Colonic mucosa (tissue), 4 donors: ENCODE measurements around the gene CTSA. TPM values are rescaled to one million over a fixed set of nuclear protein-coding genes. Genes with fewer than 3 reads are reported as not detected.

Experiments
- DNase-seq: peaks from one replicate; pipeline ENCODE4 v3.0.0-alpha.2; 2020
- H3K27ac ChIP-seq: fragments of 200-600 bp; one replicate; pipeline ENCODE4 v1.8.0; 2021
- H3K27me3 ChIP-seq: fragments of 200-600 bp; one replicate; pipeline ENCODE4 v1.8.0; 2021
- H3K36me3 ChIP-seq: fragments of 200-600 bp; one replicate; pipeline ENCODE4 v1.8.0; 2021
- H3K4me1 ChIP-seq: fragments of 200-600 bp; one replicate; pipeline ENCODE4 v1.8.0; 2021; ENCODE audit warnings: mild to moderate bottlenecking
- H3K4me3 ChIP-seq: fragments of 200-600 bp; one replicate; pipeline ENCODE4 v1.8.0; 2021
- H3K9ac ChIP-seq, 2 donors: one replicate each; pipeline ENCODE4 v1.7.0; 2013; ENCODE audit warnings: control low read depth in 2 of 2, low read depth in 2 of 2, low read length in 2 of 2
- H3K9me3 ChIP-seq: fragments of 200-600 bp; one replicate; pipeline ENCODE4 v1.8.0; 2021
- intact Hi-C: fragments of 100-400 bp; cut with DNase I; formaldehyde crosslinking; loops from one replicate; pipeline ENCODE4 v1.14.1; 2022
- total RNA-seq, 2 donors: library from RNA; stranded (reverse); fragmentation: NEBNext Ultra II Directional in 1 of 2; extraction: Animal tissue kit (Norgen Biotek cat#: 25700) in 1 of 2; gene quantifications; one replicate each; pipeline ENCODE4 v1.2.1, GENCODE V29; 2021
- TF ChIP-seq, protein P1 (sequence below): fragments of 200-600 bp; IDR thresholded peaks from one replicate; pipeline ENCODE4 v1.8.0; 2022; ENCODE audit warnings: antibody characterized with exemption, mild to moderate bottlenecking
- donor health status: healthy.
- donor health status: DM: no; HTN: no; CAD: no.
- donor health status: DM: no; HTN: no; CAD: no.

Gene CTSA
- total RNA-seq, 2 donors from 2014 or later = 273 to 366 TPM

DNA sequence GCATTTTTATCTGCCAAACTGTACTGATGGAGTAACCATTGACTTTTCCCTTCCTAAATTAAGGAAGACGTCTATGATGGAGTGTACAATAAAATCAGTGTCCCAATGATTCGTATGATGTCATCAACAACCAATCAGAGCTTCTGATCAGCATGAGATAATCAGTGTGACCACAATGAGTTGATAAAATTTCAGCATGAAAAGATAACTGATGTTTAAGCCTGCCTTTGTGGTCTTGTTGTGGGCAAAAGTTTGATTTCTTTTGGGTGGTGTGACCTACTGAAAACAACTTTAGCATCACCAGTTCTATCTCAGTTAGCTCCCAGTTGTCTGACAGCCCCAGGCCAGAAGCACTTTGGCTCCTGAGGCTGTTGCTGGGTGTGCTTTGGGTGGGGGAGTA is 46.6 kb downstream of the CTSA start:
- no peaks in the 10 kb centered on the region for H3K4me1 ChIP-seq
- DNase-seq = no peak
- H3K27me3 ChIP-seq = no peaks in the 10 kb centered on the region
- no peak overlapping the region for H3K27ac ChIP-seq
- peaks cover 15% of the 10 kb centered on the region for H3K36me3 ChIP-seq
- H3K9ac ChIP-seq = no peak overlapping the region
- no peak overlapping the region for H3K4me3 ChIP-seq
- intact Hi-C loops = no loop called here
- TF ChIP-seq, protein P1, sequence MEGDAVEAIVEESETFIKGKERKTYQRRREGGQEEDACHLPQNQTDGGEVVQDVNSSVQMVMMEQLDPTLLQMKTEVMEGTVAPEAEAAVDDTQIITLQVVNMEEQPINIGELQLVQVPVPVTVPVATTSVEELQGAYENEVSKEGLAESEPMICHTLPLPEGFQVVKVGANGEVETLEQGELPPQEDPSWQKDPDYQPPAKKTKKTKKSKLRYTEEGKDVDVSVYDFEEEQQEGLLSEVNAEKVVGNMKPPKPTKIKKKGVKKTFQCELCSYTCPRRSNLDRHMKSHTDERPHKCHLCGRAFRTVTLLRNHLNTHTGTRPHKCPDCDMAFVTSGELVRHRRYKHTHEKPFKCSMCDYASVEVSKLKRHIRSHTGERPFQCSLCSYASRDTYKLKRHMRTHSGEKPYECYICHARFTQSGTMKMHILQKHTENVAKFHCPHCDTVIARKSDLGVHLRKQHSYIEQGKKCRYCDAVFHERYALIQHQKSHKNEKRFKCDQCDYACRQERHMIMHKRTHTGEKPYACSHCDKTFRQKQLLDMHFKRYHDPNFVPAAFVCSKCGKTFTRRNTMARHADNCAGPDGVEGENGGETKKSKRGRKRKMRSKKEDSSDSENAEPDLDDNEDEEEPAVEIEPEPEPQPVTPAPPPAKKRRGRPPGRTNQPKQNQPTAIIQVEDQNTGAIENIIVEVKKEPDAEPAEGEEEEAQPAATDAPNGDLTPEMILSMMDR = no peak
- H3K9me3 ChIP-seq = no peaks in the 10 kb centered on the region

GRCh38 chr20:45938727-45939438 is 47.7 kb downstream of the CTSA start:
- TF ChIP-seq, protein P1 = no peak
- intact Hi-C loops = no loop called here
- Histone ChIP-seq H3K27ac (no peak overlapping the region), H3K4me1 (no peaks in the 10 kb centered on the region), H3K36me3 (peaks cover 21% of the 10 kb centered on the region), H3K4me3 (no peak overlapping the region), H3K27me3 (no peaks in the 10 kb centered on the region), H3K9ac (no peak overlapping the region), H3K9me3 (no peaks in the 10 kb centered on the region)
- DNase-seq = no peak

DNA sequence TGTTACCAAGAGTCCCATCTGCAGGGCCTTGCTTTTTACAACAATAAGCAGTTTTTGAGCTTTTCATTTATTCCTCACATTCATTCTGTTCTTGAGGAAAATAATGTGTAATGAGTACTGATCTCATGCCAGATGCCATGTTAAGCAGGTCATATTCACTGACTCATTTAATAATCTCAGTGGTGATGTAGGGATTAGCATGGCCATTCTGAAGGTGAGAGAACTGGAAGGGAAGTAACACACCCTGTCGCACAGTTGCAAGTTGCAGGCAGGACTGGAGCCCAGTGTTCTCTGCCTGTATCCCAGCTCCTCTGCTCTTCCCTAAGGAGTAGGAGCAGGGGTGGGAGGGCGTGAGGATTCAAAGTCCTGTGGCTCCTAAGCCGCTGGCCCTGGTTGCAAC is 48.9 kb downstream of the CTSA start:
- peaks cover 21% of the 10 kb centered on the region for H3K36me3 ChIP-seq
- TF ChIP-seq, protein P1 = no peak

DNA sequence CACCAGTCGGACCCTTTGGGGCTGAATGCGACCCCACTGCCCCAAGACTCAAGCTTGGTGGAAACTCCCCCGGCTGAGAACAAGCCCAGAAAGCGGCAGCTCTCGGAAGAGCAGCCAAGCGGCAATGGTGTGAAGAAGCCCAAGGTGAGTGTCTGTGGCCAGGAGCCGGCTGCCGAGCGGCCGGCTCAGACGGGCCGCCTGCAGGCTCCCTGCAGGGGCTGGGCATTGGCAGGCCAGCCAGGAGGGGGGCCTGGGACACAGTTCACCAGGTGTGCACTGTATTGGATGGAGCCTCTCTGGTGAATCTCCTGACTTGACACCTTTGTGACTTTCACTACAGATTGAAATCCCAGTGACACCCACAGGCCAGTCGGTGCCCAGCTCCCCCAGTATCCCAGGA is 49.3 kb downstream of the CTSA start:
- Histone ChIP-seq H3K4me1 (no peaks in the 10 kb centered on the region), H3K27ac (no peak overlapping the region), H3K4me3 (no peak overlapping the region), H3K27me3 (no peaks in the 10 kb centered on the region), H3K36me3 (peaks cover 21% of the 10 kb centered on the region), H3K9ac (no peak overlapping the region), H3K9me3 (no peaks in the 10 kb centered on the region)
- intact Hi-C loops = no loop called here
- no peak for DNase-seq
- TF ChIP-seq, protein P1 = no peak

More for the DNA sequence above, 48.9 kb downstream of the CTSA start:
- intact Hi-C loops = no loop called here
- H3K4me1 ChIP-seq = no peaks in the 10 kb centered on the region
- H3K9ac ChIP-seq = no peak overlapping the region
- no peak for DNase-seq
- H3K9me3 ChIP-seq = no peaks in the 10 kb centered on the region
- no peak overlapping the region for H3K27ac ChIP-seq
- H3K4me3 ChIP-seq = no peak overlapping the region
- H3K27me3 ChIP-seq = no peaks in the 10 kb centered on the region

DNA sequence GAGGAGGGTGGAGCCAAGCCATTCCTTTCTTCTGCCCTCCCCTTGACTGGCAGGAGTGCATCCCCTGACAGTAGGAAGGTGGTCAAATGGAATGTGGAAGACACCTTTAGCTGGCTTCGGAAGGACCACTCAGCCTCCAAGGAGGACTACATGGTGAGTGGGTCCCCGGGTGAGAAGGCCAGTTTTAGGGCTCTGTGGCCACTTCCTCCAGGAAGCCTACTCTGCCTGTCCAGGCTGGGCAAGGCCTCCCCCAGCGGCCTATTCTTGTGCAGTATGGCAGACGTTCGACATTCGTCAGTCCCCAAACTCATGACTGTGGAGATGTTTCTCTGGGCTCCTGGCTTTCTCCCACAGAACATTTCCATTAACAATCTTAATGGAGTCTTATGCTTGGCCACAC is 52.5 kb downstream of the CTSA start:
- Histone ChIP-seq H3K4me1 (no peaks in the 10 kb centered on the region), H3K27ac (no peak overlapping the region), H3K4me3 (no peak overlapping the region), H3K9me3 (no peaks in the 10 kb centered on the region), H3K27me3 (no peaks in the 10 kb centered on the region), H3K36me3 (peaks cover 27% of the 10 kb centered on the region), H3K9ac (no peak overlapping the region)
- TF ChIP-seq, protein P1 = no peak
- DNase-seq = no peak
- intact Hi-C loops = no loop called here
